GM21576 (cell line): ENCODE measurements around the gene C1orf159.
"Not testable (repeated sequence)": the region's sequence is repeated elsewhere in the genome, so short reads cannot be mapped to it uniquely, and the experiment has no call there.

Experiments used
- ATAC-seq: cut with Tn5 transposase; IDR thresholded peaks from one replicate; pipeline ENCODE4 v1.9.1; 2021; ENCODE audit warnings: mild to moderate bottlenecking, moderate library complexity; ENCODE audit not compliant: unreplicated experiment

C1orf159 gene

DNA sequence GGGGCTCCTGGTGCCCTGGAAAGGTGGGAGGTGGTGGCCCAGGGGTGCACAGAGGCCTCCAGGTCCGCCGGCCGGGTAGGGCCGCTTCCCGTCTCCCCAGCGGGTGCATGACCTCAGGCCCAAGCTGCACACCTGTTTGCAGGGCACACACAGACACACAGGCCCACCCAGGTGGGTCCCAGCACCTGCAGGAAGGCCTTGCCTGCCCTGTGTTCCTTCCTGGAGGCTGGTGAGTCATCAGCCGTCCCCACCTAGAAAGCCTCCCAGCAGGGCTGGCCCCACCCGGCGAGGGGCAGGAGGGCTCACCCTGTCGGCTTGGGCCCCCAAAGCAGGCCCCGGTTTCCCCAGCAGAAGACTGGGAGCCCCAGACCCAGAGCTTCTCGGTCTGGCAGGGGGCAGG lies 34.2 kb upstream of the C1orf159 start:
- no peak for ATAC-seq

GRCh38 chr1:1149416-1149815 lies 33.5 kb upstream of the C1orf159 start:
- no peak for ATAC-seq

- no peak for ATAC-seq
Measured at GRCh38 chr1:1148569-1148968, 32.7 kb upstream of the C1orf159 start.

- ATAC-seq = no peak
Measured at GRCh38 chr1:1148061-1148460, 32.2 kb upstream of the C1orf159 start.

DNA sequence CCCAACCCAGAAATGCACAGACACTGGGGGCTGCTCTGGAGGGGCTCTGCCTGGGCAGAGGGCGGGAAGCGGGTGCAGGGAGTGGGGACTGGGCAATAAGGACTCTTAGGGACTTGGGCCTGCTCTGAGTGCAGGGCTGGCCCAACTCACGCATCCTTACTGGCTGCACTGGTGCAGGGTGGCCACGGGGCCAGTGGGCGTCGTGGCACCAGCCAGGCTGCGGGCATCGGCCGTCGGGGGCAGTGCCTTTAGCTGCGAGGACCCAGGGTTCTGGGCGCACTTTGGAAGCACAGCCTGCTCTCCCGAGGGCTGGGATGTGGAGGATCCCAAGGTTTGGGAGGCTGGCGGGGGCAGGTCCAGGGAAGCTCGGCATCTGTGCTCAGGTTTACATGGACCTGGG lies 30.7 kb upstream of the C1orf159 start:
- no peak for ATAC-seq

DNA sequence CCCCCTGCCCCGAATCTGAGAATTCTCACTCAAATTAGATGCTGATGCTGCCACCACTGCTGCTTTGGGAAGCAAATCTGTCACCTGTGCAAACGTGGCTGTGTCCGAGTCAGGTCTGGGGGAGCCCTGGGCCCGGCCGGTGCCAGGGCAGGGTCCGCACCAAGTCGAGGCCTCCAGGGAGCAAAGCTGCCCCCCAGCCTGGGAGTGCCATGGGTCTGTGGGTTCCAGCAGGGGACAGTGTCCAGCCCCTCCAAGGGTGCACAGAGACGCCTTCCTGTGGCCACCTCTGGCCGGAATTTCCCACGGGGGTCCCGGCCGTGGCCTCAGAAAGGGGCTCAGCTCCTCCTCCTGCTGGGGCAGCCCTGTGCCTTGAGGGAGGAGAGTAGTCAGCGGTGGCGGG lies 30.1 kb upstream of the C1orf159 start:
- ATAC-seq = no peak

DNA sequence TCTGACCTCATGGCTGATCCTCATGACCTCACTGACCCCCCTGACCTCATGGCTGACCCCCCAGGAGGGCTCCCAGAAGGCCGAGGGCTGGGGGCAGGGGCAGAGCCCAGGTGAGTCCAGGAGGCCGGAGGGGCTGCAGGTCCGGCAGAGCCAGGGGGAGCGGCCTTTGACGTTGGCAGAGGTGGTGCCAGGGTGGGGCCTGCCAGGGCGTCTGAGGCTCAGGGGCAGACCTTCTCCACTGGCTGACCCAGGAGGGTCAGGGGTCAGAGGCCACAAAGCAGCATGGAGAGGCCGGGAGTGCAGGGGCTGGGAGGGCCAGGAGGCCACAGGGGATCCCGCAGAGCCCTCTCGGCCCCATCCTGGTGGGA lies 29.6 kb upstream of the C1orf159 start:
- no peak for ATAC-seq

DNA sequence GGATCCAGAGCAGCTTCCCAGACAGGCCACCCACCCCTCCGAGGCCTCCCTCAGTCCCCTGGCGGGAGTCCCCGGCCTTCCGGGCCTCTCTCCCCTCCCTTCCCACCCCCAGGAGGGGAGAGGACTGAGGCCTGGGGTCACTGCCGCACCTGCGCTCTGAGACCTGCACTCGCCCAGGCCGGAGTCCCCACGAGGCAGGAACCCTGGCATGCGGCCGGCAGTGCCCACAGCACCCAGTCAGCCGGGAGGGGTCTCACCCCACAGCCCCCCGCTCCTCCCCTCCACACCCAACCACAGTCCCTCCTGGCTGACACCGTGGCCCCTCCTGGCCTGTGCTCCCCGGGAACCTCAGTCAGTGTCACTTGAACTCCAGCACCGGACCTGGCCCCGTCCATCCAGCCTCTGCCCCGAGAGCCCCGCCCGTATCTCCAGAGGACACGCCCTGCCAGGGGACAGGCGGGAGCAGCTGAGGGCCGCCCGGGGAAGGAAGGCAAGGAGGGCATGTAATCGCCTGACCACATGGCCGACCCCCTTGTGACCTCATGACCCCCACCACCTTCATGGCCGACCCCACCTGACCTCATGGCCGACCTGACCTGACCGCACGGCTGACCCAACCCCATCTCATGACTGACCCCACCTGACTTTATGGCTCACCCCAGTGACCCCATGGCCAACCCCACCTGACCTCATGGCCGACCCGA lies 29.1 kb upstream of the C1orf159 start:
- no peak for ATAC-seq

DNA sequence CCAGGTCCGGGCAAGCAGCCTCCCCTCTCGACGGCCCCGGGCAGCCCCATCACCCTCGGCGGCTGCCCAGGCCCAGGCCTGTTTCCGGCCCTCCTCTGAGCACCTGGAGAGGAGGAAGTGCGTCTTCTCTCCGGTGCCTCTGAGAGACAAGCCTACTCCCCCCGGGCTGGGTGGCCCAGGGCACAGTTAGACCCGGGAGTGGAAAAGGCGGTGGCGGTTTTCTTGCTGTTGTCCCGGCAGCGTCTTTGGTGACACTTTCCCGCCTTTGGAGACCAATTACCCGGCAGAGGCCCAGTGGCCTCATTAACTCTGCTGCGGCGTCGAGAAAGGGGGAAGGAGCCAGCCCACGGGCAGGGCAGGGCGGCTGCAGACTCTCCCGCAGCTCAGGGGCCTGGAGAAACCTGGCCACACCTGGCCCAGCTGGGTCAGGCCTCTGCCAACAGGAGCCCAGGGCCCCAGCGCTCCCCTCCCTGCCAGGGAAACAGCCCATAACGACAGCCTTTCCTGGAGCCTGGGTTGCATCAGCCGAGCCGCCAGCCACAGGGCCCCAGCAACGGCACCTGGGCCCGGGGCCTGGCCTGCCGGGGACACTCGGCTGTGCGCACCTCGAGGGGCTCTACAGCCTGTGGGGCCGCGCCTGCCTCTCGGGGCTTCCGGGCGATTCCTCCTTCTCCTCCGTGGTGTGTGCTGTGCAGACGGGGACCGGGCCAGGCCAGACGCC lies 28.4 kb upstream of the C1orf159 start:
- ATAC-seq = peak; percentile 57

GRCh38 chr1:1143636-1144035 lies 27.7 kb upstream of the C1orf159 start:
- ATAC-seq = no peak

GRCh38 chr1:1142844-1143243 lies 27.0 kb upstream of the C1orf159 start:
- ATAC-seq = no peak

DNA sequence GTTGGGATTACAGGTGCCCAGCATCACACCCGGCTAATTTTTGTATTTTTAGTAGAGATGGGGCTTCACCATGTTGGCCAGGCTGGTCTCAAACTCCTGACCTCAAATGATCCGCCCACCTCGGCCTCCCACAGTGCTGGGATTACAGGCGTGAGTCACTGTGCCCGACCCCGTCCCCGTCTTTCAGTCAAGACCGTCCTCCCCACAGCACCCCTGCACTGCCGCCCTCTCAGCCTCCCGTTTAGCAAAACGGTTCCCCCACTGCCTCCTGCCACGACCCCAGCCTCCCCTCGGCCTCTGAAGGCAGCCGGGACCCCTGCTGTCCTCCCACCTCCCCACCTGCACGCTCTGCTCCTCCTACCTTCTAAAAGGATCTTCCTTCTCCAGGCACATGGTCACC lies 26.5 kb upstream of the C1orf159 start:
- ATAC-seq = not testable (repeated sequence)

DNA sequence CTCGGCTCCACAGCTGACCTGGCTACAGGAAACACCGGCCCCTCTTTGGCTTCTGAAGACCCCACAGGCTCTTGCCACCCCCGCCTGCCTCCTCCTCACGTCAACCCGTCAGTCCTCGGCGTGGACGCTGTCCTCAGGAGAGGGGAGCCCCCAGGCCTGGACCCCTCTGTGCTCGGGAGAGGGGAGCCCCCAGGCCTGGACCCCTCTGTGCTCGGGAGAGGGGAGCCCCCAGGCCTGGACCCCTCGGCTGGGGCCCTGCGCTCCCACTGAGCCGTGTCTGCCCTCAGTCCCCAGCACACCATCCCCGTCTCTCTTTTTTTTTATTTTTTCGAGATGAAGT lies 26.0 kb upstream of the C1orf159 start:
- ATAC-seq = no peak

DNA sequence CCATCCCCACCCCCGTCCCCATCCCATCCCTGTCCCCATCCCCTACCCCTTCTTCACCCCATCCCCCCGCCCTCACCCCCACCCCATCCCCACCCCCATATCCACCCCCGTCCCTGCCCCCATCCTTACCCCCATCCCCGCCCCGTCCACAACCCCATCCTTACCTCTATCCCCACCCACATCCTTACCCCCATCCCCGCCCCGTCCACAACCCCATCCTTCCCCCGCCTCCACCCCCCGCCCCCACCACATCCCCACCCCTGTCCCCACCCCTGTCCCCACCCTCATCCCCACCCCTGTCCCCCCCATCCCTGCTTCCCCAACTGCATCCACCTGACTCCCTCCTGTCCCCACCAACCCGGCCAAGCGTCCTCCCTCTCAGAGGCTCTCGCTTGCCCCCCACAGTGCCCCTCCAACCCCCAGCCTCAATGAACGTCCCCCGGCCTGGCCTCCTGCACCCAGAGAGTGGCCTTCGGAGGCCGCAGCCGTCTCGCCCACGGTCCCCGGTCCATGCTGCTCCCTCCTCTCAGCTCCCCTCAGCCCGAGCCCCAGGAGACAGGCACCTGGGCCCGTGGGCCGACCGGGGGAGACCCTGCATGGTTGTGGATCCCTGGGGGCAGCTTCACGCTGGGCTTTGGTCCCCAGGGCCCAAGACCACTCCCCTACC lies 25.5 kb upstream of the C1orf159 start:
- ATAC-seq = no peak

- no peak for ATAC-seq
Measured at GRCh38 chr1:1140673-1141072, 24.8 kb upstream of the C1orf159 start.

DNA sequence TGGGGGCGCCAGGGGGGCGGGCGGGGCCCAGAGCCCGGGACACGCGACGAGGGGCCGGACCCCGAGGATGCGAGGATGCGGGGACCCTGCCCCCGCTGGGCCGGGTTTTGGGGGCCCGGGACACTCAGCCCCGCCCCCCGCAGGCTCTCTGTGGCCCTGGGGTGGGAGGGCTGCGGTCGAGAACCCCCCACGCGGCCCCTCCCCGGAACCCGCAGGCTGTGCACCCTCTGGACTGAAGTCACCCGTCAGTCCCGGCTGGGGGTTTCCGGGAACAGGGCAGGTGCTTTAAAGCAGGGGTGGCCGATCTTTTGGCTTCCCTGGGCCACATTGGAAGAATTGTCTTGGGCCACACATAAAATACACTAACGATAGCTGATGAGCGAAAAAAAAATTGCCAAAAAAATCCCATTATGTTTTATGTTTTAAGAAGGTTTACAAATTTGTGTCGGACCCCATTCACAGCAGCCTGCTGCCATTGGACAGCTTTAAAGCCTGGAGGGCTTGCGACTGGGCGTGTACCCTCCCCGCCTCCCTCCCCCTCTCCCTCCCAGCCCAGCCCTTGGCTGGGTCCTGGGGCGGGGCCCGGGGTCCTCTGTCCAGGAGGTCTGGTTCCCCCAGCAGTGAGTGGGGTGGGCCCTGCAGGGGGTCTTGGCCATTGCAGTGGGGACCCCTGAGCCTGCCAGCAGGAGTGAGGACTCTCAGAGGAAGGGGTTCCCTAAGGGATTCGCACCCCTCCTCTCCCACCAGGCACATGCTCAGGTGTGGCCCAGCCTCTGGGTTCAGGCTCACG lies 21.6 kb upstream of the C1orf159 start:
- ATAC-seq = peak; percentile 64

- ATAC-seq = no peak
Measured at GRCh38 chr1:1136547-1137230, 20.8 kb upstream of the C1orf159 start.

- no peak for ATAC-seq
Measured at GRCh38 chr1:1135339-1136136, 19.6 kb upstream of the C1orf159 start.

DNA sequence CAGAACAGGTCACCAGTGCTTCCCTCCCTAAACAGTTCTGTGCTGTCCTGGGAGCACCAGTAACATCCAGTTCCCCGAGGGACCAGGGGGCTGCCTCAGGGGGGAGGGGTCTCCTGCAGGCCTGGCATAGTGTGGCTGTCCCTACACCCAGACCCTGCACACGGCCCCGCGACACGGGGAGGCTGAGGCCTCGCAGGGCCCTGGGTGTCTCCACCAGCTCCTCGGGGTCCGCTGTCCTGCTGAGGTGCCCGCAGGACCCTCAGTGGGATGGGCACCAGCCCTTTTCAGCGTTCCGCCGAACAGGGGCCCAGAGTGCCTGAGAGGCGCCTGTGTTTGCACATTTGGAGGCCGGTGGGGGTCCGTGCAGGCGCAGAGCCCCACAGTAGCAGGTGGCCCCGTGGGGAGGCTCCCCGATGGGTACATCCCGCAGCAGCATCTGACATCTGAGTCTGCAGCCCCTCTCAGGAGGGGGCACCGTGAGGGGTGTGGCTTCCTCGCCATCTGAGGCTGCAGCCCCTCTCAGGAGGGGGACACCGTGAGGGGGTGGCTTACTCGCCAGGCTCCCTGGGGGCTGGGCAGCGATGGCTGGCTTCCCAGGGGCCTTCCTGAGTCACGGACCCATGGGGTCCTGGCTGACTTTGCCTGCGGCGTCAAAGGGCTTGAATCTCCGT lies 18.5 kb upstream of the C1orf159 start:
- no peak for ATAC-seq
